Measurements from ENCODE around the gene CASQ1.

The CASQ1 gene

GRCh38 chr1:160211046-160211790, 20.8 kb downstream of the CASQ1 start:
- peaks cover 57% of the 10 kb centered on the region for H3K79me2 ChIP-seq (ENCODE audit: low read length)

GRCh38 chr1:160214481-160215140, 24.2 kb downstream of the CASQ1 start:
- Histone ChIP-seq H3K27me3 (ENCODE audit: low read depth, low read length) (no peaks in the 10 kb centered on the region), H3K36me3 (replicated peaks; ENCODE audit: low read depth, low read length) (peaks cover 86% of the 10 kb centered on the region), H3K4me3 (ENCODE audit: low read length) (no peak overlapping the region), H4K20me1 (ENCODE audit: insufficient read depth, low read length) (peaks cover 26% of the 10 kb centered on the region), H3K4me2 (ENCODE audit: low read length) (no peak overlapping the region), H3K9me3 (ENCODE audit: insufficient read depth, low read length) (no peaks in the 10 kb centered on the region), H3K27ac (ENCODE audit: low read length) (no peak overlapping the region), H3K79me2 (ENCODE audit: low read length) (peaks cover 23% of the 10 kb centered on the region), H2AFZ (ENCODE audit: low read depth, low read length) (no peak overlapping the region), H3K9ac (ENCODE audit: low read length) (no peak overlapping the region), H3K4me1 (ENCODE audit: low read length) (peaks cover 8% of the 10 kb centered on the region; the same call in 1 of the 2 replicates)
- TF ChIP-seq EZH2phosphoT487 (IDR thresholded peaks at IDR 0.05; ENCODE audit: low read depth) (no peak), CTCF (IDR thresholded peaks at IDR 0.05; ENCODE audit: low read depth, low read length) (no peak)

More at GRCh38 chr1:160211046-160211790, 20.8 kb downstream of the CASQ1 start:
- Histone ChIP-seq H3K9me3 (ENCODE audit: insufficient read depth, low read length) (no peaks in the 10 kb centered on the region), H3K27ac (ENCODE audit: low read length) (no peak overlapping the region), H4K20me1 (ENCODE audit: insufficient read depth, low read length) (peaks cover 60% of the 10 kb centered on the region), H3K4me3 (ENCODE audit: low read length) (no peak overlapping the region), H3K27me3 (ENCODE audit: low read depth, low read length) (no peaks in the 10 kb centered on the region), H3K36me3 (replicated peaks; ENCODE audit: low read depth, low read length) (peaks cover 89% of the 10 kb centered on the region), H3K4me1 (ENCODE audit: low read length) (peaks cover 39% of the 10 kb centered on the region), H3K4me2 (ENCODE audit: low read length) (no peak overlapping the region), H3K9ac (ENCODE audit: low read length) (no peak overlapping the region), H2AFZ (ENCODE audit: low read depth, low read length) (no peak overlapping the region)
- TF ChIP-seq EZH2phosphoT487 (IDR thresholded peaks at IDR 0.05; ENCODE audit: low read depth) (no peak), CTCF (IDR thresholded peaks at IDR 0.05; ENCODE audit: low read depth, low read length) (no peak)

GRCh38 chr1:160216301-160216700, 25.9 kb downstream of the CASQ1 start:
- Histone ChIP-seq H3K9me3 (ENCODE audit: insufficient read depth, low read length) (no peaks in the 10 kb centered on the region), H3K27me3 (ENCODE audit: low read depth, low read length) (no peaks in the 10 kb centered on the region), H3K4me3 (ENCODE audit: low read length) (no peak overlapping the region), H2AFZ (ENCODE audit: low read depth, low read length) (no peak overlapping the region), H4K20me1 (ENCODE audit: insufficient read depth, low read length) (peaks cover 9% of the 10 kb centered on the region), H3K4me1 (ENCODE audit: low read length) (no peaks in the 10 kb centered on the region), H3K79me2 (ENCODE audit: low read length) (peaks cover 6% of the 10 kb centered on the region; the same call in 1 of the 2 replicates), H3K9ac (ENCODE audit: low read length) (no peak overlapping the region), H3K27ac (ENCODE audit: low read length) (no peak overlapping the region), H3K4me2 (ENCODE audit: low read length) (no peak overlapping the region), H3K36me3 (replicated peaks; ENCODE audit: low read depth, low read length) (peaks cover 87% of the 10 kb centered on the region)
- TF ChIP-seq EZH2phosphoT487 (IDR thresholded peaks at IDR 0.05; ENCODE audit: low read depth) (no peak), CTCF (IDR thresholded peaks at IDR 0.05; ENCODE audit: low read depth, low read length) (no peak)

GRCh38 chr1:160217481-160218051, 27.2 kb downstream of the CASQ1 start:
- no peaks in the 10 kb centered on the region; the same call in none of the 2 replicates for H4K20me1 ChIP-seq (ENCODE audit: insufficient read depth, low read length)
- TF ChIP-seq CTCF (IDR thresholded peaks at IDR 0.05; ENCODE audit: low read depth, low read length) (no peak), EZH2phosphoT487 (IDR thresholded peaks at IDR 0.05; ENCODE audit: low read depth) (no peak)
- H3K4me1 ChIP-seq (ENCODE audit: low read length), result no peaks in the 10 kb centered on the region
- no peaks in the 10 kb centered on the region for H3K9me3 ChIP-seq (ENCODE audit: insufficient read depth, low read length)
- no peaks in the 10 kb centered on the region for H3K27me3 ChIP-seq (ENCODE audit: low read depth, low read length)
- peaks cover 88% of the 10 kb centered on the region for H3K36me3 ChIP-seq (replicated peaks; ENCODE audit: low read depth, low read length)
- H3K4me2 ChIP-seq (ENCODE audit: low read length), result no peak overlapping the region
- H3K27ac ChIP-seq (ENCODE audit: low read length), result no peak overlapping the region
- H3K4me3 ChIP-seq (ENCODE audit: low read length), result no peak overlapping the region
- H3K79me2 ChIP-seq (ENCODE audit: low read length), result peaks cover 3% of the 10 kb centered on the region; the same call in 1 of the 2 replicates
- H2AFZ ChIP-seq (ENCODE audit: low read depth, low read length), result no peak overlapping the region
- no peak overlapping the region for H3K9ac ChIP-seq (ENCODE audit: low read length)
